COLO668 (cell line): ENCODE results near the gene DDX11.
"Not testable (repeated sequence)": the region's sequence is repeated elsewhere in the genome, so short reads cannot be mapped to it uniquely, and the experiment has no call there.

Experiments used
- DNase-seq: peaks from one replicate; lab custom pipeline; 2025; ENCODE audit not compliant: unreplicated experiment; lab: John Stamatoyannopoulos, UW

The DDX11 gene

GRCh38 chr12:31066196-31066595 lies 7.5 kb upstream of the DDX11 start:
- not testable (repeated sequence) for DNase-seq

GRCh38 chr12:31067656-31068055 lies 6.0 kb upstream of the DDX11 start:
- not testable (repeated sequence) for DNase-seq

DNA sequence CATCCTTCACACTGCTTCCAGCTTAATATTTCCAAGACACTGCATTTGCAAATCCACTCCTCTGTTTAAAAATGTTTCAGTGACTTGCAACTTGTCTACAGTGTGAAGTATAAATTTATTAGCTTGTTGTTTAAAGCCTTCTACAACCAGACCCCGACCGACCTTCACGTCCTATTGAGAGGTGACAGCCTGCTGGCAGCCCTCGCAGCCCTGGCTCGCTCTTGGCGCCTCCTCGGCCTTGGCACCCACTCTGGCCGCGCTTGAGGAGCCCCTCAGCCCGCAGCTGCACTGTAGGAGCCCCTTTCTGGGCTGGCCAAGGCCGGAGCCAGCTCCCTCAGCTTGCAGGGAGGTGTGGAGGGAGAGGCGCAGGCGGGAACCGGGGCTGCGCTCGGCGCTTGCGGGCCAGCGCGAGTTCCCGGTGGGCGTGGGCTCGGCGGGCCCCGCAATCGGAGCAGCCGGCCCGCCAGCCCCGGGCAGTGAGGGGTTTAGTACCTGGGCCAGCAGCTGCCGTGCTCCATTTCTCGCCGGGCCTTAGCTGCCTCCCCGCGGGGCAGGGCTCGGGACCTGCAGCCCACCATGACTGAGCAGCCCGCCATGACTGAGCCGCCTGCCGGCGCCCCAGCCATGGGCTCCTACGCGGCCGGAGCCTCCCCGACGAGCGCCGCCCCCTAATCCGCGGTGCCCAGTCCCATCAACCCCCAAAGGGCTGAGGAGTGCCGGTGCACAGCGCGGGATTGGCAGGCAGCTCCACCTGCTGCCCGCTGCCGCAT lies 2.5 kb upstream of the DDX11 start:
- not testable (repeated sequence) for DNase-seq

DNA sequence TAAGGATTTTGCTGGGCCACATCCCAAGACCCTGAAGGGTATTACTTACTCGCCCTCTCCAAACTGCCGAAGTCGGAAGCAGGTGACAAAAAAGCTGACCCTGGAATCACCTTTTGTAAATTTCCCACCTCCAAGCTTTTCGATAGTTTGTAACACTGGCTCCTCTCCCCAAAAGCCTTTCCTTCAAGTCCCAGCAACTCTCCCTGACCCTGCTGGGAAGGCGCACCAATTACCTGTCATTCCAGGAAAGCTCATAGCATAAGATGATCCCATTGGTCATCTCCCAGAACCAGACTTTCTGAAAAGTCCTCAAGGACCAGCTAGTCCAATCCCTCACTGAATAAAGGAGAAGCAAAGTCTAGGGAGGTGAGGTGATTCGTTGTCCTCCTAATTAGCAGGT lies 698 bp upstream of the DDX11 start:
- DNase-seq, result not testable (repeated sequence)

DNA sequence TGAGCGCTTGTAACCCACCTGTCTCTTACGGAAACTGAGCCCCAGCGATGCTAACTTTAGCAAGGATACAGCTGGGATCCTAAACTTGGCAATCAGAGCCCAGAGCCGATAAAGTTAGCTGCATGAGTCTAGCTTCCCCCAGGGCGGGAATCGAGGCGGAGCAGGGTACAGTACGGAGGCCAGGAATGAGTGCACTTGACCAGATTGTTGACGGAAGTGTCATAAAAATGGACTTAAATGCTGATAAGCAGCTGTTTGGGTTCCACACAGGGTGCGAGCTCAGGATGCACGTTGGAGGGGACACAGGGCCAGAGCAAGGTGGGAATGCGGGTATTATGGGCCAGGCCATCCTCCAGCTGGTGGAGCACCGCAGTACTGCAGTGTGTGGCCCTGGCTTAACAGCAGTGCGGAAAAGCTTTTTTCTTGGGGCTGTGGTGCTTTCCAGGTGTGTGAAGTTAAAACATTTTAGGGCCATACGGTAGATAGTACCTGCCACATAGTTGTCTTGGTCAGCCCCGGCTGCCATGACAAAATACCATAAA lies 744 bp downstream of the DDX11 start:
- peak; percentile 42 for DNase-seq

GRCh38 chr12:31076150-31076549 lies 2.5 kb downstream of the DDX11 start:
- DNase-seq, result not testable (repeated sequence)

DNA sequence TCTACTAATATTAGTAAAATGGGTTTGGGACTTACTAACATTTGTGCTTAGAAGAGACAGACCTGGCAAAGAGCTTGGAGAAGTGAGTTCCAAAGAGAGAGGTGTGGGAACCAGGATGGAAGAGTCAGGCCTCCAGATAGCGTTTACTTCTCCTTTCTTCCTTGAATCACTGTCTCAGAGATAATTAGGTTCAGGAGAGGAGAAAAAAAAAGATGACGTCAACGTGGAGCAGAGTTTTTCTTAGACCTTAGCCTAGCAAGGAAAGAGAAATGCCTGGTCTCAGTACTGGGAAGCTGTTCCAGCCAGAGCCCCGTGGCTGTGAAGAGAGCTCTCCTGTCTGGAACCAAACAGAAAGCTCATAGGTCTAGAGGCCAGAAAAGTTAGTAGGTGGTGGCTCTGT lies 3.4 kb downstream of the DDX11 start:
- not testable (repeated sequence) for DNase-seq

GRCh38 chr12:31077998-31078397 lies 4.3 kb downstream of the DDX11 start:
- DNase-seq, result not testable (repeated sequence)

DNA sequence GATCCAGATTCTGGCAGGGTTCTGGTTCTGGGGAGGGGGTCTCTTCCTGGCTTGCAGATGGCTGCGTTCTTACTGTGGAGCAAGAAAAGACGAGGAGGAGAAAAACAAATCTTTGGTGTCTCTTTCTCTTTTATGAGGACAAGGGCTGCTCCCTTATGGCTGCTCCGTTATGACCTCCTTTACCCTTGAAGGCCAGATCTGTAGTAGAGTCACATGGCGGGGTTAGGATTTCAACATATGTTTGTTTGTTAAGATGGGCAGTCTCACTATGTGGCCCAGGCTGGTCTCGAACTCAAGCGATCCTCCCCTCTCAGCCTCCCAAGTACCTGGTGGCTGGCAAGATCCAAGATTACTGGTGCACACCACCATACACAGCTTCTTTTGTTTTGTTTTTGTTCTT lies 5.8 kb downstream of the DDX11 start:
- not testable (repeated sequence) for DNase-seq

DNA sequence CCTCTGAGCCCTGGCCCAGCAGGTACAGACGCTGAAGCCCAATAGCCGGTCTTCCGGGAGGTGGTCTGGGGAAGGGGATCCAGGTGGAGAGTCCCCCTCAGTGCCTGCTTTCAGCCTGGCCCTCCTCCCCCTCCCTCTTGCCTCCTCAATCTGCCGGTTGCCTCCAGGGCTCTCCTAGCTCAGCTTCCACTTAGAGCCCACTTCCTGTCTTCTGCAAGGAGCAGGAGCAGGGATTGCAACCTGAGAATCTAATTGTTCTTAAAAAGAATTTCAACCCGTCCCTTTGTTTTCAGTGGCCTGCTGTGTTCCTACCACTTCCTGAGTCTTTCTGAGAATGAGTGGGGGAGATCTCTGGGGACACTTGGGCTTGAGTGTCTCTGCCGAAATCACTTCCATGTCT lies 6.6 kb downstream of the DDX11 start:
- DNase-seq, result not testable (repeated sequence)

DNA sequence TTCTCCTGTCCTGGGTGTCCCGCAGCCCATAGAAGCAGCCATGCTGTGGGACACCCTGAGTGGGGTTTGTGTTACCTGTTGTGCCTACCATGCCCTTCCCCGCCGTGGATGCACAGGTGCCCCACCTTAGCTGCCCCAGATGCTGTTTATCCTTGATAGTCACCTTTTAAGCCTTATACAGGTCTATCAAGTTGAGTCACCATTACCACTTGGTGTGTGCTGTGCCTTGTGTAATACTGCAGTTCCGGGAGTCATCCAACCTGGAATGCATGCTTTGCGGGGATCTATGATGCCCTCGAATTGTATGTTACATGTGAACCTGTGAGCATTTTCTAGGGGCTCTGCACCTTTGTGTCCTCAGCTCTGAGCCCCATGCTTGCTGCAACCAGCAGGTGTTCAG lies 7.6 kb downstream of the DDX11 start:
- not testable (repeated sequence) for DNase-seq

DNA sequence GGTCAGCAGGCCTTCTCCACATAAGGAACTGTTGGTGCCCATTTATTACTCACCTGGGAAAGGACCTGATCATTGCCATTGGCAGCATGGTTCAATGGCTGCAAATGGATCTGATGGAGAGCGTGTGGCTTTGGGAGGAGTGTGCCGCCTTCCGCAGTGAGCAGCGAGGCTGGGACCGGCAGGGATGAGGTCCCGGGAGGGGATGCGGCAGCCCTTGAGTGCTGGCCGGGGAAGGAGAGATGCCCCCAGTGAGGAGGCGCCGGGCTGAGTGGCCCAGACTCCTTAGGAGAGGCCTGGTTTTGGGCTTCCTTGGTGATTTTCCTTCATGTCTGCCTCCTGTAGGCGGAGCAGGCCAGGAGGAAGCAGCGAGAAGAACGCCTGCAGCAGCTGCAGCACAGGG lies 10.6 kb downstream of the DDX11 start:
- DNase-seq, result not testable (repeated sequence)

DNA sequence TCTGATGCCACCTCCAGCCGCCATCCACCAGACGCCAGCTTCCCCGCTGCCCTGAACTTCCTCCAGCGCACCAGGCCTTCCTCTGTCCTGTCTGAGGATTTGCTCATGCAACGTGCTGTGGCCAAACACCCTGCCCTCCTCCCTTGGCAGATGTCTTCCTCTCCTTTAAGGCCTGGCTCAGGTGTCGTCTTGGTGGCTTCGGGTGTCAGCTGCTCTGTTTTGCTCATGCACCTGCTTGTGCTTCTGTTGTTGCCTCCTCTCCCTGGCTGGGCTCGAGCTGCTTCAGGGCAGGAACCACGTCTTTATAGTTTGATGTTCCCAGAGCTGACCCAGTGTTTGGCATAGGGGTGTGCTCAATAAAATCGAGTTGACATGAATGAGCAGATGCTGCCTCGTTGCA lies 12.4 kb downstream of the DDX11 start:
- DNase-seq, result not testable (repeated sequence)

GRCh38 chr12:31087486-31087885 lies 13.8 kb downstream of the DDX11 start:
- not testable (repeated sequence) for DNase-seq

GRCh38 chr12:31087956-31088355 lies 14.3 kb downstream of the DDX11 start:
- not testable (repeated sequence) for DNase-seq

GRCh38 chr12:31089072-31089471 lies 15.4 kb downstream of the DDX11 start:
- no peak for DNase-seq

- DNase-seq, result not testable (repeated sequence)
These were observed 18.0 kb downstream of the DDX11 start for GRCh38 chr12:31091629-31092028.

DNA sequence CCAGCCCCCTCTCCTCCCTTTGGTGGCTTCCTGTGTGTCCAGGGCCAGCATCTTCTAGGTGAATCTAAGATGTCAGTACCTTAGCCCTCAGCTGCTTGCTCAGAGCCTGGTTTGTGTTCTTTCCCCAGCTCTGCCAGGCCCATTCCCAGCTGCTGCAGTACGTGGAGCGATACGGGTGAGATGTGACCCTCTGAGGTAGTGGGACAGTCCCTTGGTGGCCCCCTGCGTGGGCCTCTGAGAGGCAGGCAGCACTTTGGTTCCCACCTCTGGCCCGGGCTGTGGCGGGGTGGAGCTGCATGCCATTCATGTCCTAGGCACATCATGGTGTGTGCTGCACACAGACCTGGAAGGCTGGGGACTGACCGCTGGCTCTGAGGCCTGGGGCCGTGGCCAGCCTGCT lies 19.1 kb downstream of the DDX11 start:
- DNase-seq, result not testable (repeated sequence)

GRCh38 chr12:31095080-31095860 lies 21.6 kb downstream of the DDX11 start:
- not testable (repeated sequence) for DNase-seq

DNA sequence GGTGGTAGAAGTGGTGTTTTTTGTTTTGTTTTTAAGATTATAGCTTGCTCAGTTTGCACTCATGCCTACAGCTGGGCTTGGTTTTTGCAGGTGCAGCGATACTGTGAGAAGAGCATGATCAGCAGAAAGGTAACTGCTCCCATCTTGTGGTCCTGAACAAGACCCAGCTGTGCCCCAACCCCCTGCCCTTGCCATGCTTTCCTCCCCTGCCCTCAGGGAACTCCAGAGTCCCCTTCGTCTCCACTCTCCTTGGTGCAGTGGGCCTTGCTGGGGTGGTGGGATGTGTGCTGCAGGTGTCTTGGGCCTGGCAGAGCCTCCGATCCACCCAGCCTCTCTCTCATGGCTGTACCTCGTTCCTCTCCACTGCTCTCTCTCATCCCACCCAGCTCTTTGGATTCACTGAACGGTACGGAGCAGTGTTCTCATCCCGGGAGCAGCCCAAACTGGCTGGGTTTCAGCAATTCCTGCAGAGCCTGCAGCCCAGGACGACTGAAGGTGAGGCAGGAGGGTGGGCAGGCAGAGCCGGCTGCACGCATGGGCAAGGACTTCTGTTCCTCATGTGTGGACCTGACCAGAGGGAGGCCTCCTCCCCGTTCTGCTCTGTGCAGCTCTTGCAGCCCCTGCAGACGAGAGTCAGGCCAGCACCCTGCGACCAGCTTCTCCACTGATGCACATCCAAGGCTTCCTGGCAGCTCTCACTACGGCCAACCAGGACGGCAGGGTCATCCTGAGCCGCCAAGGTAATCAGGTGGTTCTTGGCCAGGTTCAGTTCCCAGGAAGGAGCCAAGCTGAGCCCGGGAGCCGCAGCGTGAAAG lies 22.8 kb downstream of the DDX11 start:
- not testable (repeated sequence) for DNase-seq

DNA sequence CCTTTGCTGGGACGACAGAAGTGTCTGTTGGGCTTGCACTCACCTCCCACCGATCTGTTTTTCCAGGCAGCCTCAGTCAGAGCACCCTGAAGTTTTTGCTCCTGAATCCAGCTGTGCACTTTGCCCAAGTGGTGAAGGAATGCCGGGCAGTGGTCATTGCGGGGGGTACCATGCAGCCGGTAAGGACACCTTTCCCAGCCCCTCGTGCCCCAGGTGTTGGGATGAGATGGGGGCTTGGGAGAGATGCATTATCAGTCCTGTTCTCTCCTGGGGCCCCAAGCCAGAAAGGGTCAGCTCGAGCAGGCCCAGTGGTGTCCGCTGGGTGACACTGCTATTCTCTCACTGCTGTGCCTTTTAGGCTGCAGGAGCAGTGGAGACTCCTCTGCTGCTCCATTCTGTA lies 24.2 kb downstream of the DDX11 start:
- not testable (repeated sequence) for DNase-seq
